GM19023 (cell line): ENCODE results near the gene NSA2.
"Not testable (repeated sequence)": the region's sequence is repeated elsewhere in the genome, so short reads cannot be mapped to it uniquely, and the experiment has no call there.

Experiments used
- ATAC-seq: cut with Tn5 transposase; IDR thresholded peaks from one replicate; pipeline ENCODE4 v1.9.1; 2021; ENCODE audit warnings: mild to moderate bottlenecking, moderate library complexity; ENCODE audit not compliant: unreplicated experiment

Gene NSA2

GRCh38 chr5:74766849-74767578 is at the start of gene NSA2, which contains the start of gene GFM2:
NSA2 (plus strand) TSS chr5:74767249; CDS start chr5:74767361, 112 bp downstream.
GFM2 (minus strand) TSS chr5:74767117; CDS start chr5:74763742, 3,375 bp downstream.
- peak; percentile 86 for ATAC-seq

- no peak for ATAC-seq
Measured at GRCh38 chr5:74717596-74717995, 49.5 kb upstream of the NSA2 start.

DNA sequence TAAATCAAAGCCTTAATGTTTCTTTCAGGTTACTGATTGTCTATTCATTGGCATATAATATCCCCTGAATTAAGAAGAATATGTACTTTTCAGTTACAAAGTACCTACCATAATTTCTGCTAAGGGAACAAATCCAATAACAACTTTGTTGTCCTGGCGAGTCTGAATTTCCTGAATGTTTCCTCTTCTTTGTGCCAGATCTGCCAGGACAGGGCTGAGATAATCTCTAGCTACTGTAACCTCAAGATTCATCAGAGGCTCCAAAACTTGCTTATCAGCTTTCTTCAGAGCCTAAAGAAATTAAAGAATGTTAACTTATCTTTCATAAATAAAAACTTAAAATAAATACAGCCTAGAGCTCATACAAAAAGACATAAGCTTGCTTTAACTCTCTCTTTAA is 44.8 kb upstream of the NSA2 start:
- no peak for ATAC-seq

DNA sequence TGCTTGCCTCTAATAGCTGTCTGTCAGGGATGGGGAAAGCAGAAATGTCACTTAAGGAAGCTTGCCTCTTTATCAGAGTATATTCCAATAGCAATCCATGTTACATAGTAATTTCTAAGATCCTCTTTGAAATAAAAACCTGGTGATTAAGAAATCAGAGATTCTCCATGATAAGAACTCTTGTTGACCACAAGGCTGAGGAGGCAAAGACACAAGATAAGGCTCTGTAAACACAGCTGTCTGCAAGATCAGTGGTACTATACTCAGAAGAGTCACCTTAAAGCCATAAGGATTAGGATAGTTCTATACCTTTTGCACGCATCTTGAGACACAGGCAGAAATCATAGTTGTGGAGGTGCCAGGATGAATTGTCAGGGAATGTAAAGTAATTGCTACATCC is 41.7 kb upstream of the NSA2 start:
- ATAC-seq = no peak

DNA sequence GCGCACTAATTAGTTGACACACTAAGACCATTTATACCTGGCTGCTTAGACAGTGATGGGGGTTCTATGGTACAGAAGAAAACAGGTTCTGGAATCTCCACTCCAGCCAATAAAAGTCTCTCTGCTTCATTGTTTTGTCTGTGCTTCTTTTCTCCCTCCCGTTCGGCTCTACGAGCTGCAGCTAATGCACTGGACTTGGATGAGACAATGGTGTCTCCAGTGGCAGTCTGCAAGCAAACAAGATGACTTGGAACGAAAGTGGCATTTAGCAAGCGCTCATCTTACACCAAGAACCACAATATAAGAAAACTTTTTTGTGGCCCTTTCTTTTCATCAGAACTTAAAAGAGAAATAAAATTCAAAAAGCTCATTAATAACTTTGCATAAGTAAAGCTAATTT is 30.3 kb upstream of the NSA2 start:
- ATAC-seq = no peak

GRCh38 chr5:74738406-74738805 is 28.6 kb upstream of the NSA2 start:
- no peak for ATAC-seq

DNA sequence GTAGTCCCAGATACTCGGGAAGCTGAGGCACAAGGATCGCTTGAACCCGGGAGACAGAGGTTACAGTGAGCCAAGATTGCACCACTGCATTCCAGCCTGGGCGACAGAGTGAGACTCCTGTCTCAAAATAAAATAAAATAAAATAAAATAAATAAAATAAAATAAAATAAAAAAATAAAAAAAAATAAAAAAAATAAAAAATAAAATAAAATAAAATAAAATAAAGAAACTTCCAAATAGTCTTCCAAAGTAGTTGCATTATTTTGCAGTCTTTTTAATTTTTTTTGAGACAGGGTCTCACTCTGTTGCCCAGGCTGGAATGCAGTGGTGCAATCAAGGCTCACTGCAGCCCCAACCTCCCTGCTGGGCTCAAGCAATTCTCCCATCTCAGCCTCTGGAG is 18.3 kb upstream of the NSA2 start:
- ATAC-seq = not testable (repeated sequence)

GRCh38 chr5:74761241-74761640 is 5.8 kb upstream of the NSA2 start:
- no peak for ATAC-seq

- no peak for ATAC-seq
Measured at GRCh38 chr5:74762599-74762998, 4.5 kb upstream of the NSA2 start.

DNA sequence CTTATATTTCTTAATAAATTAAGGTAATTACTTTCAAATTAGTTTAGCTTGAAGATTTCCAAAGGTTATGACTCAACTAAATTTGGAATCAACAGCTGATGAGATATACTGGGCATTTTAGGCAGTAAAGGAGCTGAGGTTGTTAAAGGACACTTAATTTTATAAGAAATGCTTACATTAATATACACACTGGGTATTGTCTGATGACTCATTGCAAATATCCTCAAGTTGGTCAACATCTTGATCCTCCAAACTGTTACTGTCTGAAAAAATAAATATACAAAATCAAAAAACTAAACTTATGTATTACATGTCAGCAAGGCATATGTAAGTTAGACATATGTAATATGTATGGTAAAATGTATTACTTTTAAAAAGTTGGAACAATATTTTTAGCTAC is 3.5 kb upstream of the NSA2 start:
- ATAC-seq = no peak

DNA sequence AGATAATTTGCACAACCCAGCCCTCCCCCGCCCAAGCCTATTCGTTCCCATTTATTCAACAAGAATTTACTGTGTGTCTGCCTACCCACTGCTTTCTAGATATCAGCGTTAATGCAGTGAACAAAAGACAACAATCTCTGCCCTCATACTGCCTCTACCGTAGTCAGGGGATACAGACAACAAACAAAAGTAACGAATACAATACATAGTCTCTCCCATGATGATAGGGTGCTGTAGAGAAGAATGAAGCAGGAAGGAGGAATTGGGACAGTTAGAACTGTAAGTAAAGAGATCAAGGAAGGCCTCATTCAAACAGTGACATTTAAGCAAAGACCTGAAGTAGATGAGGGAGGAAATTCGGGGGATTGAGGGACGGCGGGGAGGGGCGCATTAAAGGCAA is 1.8 kb upstream of the NSA2 start:
- ATAC-seq = no peak

DNA sequence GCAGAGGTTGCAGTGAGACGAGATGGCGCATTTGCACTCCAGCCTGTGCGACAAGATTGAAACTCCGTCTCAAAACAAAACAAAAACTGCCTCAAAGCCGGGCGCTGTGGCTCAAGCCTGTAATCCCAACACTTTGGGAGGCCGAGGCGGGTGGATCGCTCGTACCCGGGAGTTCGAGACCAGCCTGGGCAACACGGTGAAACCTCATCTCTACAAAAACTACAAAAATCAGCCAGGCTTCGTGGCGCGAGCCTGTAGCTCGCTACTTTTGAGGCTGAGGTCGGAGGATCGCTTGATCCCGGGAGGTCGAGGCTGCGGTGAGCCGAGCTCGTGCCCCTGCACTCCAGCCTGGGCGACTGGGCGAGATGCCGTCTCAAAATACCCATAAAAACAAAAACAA is 1.1 kb upstream of the NSA2 start:
- no peak for ATAC-seq

GRCh38 chr5:74766418-74766848 is 616 bp upstream of the NSA2 start:
- peak; percentile 39 for ATAC-seq

GRCh38 chr5:74767579-74767913 is 497 bp downstream of the NSA2 start:
- peak; percentile 18 for ATAC-seq

- no peak for ATAC-seq
Measured at GRCh38 chr5:74772359-74772758, 5.3 kb downstream of the NSA2 start.

- no peak for ATAC-seq
Measured at GRCh38 chr5:74778609-74779008, 11.6 kb downstream of the NSA2 start.

- ATAC-seq = no peak
Measured at GRCh38 chr5:74786851-74787250, 19.8 kb downstream of the NSA2 start.

GRCh38 chr5:74787424-74787823 is 20.4 kb downstream of the NSA2 start:
- ATAC-seq = no peak

DNA sequence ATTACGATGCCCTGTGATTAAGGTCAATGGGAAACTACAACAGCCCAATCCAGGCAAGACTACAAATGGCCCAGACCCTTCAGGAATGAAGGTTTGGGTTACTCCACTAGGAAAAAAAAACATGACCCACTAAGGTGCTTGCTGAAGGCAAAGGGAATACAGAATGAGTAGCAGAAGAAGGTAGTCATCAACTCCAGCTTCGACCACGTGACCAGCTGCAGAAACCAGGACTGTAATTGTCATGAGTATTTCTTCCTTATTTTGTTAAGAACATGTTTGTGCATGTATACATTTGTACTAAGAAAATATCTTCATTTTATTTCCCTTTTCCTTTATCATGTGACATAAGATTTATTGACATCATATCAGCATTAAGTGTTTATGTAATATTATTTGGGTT is 24.6 kb downstream of the NSA2 start:
- ATAC-seq = not testable (repeated sequence)

DNA sequence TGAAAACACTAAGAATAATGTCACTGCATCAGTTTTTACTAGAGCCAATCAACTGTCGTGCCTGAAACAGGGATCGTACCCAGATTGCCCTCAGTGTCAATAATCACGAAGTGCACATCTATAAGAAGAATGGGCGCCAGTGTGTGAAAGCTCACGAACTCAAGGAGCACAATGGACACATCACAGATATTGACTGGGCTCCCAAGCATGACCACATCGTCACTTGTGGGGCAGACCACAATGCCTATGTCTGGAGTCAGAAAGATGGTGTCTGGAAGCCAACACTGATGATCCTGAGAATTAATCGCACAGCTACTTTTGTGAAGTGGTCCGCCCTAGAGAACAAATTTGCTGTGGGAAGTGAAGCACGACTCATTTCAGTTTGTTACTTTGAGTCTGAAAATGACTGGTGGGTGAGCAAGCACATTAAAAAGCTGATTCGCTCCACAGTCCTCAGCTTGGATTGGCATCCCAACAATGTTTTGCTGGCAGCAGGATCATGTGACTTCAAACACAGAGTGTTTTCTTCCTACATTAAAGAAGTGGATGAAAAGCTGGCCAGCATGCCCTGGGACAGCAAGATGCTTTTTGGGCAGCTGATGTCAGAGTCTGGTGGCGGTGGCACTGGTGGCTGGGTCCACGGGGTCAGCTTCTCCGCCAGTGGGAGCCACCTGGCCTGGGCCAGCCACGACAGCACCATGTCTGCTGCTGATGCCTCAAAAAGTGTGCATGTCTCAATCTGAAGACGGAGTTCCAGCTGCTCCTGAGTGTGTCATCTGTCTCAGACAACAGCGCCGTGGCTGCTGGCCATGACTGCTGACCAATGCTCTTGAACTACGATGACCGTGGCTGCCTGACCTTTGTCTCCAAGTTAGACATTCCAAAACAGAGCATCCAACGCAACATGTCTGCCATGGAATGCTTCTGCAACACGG is 32.2 kb downstream of the NSA2 start:
- no peak for ATAC-seq

- no peak for ATAC-seq
Measured at GRCh38 chr5:74801197-74801596, 34.1 kb downstream of the NSA2 start.

DNA sequence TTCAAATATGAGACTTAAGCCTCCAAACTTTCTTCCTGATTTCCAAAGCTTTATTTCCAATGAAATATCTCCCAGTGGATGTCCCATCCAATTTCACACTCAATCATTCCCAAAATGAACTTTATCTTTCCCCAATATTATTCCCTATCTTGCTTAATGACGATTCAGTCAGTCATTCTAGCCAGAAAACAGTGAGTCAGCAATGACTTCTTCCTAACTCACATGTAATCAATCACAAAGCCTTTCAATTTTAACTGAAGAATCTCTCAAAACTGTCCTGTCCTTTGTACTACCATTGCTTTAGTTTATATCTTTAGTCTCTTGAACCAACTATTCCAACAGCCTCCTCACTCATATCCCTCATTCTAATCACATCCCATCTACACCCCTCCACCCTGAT is 34.9 kb downstream of the NSA2 start:
- no peak for ATAC-seq
